NCI-H128 (cell line): ENCODE results near the gene VSX2.

Experiments
- DNase-seq: peaks from one replicate; lab custom pipeline; 2025; ENCODE audit not compliant: unreplicated experiment; lab: John Stamatoyannopoulos, UW

Gene VSX2

GRCh38 chr14:74220991-74221390 lies 18.3 kb upstream of the VSX2 start:
- DNase-seq = no peak

- DNase-seq = no peak
Observed at GRCh38 chr14:74221741-74222140, 17.5 kb upstream of the VSX2 start.

- no peak for DNase-seq
Observed at GRCh38 chr14:74223016-74223415, 16.2 kb upstream of the VSX2 start.

- no peak for DNase-seq
Observed at GRCh38 chr14:74231784-74232183, 7.5 kb upstream of the VSX2 start.

GRCh38 chr14:74235017-74235416 lies 4.2 kb upstream of the VSX2 start:
- DNase-seq = no peak

- DNase-seq = no peak
Observed at GRCh38 chr14:74237441-74237840, 1.8 kb upstream of the VSX2 start.

GRCh38 chr14:74239848-74240793 lies 872 bp downstream of the VSX2 start:
- no peak for DNase-seq

- no peak for DNase-seq
Observed at GRCh38 chr14:74240794-74241651, 1.8 kb downstream of the VSX2 start.

GRCh38 chr14:74241652-74242017 lies 2.4 kb downstream of the VSX2 start:
- no peak for DNase-seq

GRCh38 chr14:74242021-74242779 lies 3.0 kb downstream of the VSX2 start:
- no peak for DNase-seq

GRCh38 chr14:74242780-74243042 lies 3.5 kb downstream of the VSX2 start:
- no peak for DNase-seq

- DNase-seq = no peak
Observed at GRCh38 chr14:74243051-74243450, 3.8 kb downstream of the VSX2 start.

- DNase-seq = no peak
Observed at GRCh38 chr14:74244115-74244514, 4.9 kb downstream of the VSX2 start.

- DNase-seq = no peak
Observed at GRCh38 chr14:74245292-74245691, 6.0 kb downstream of the VSX2 start.

GRCh38 chr14:74246542-74246941 lies 7.3 kb downstream of the VSX2 start:
- no peak for DNase-seq

- DNase-seq = no peak
Observed at GRCh38 chr14:74248017-74248416, 8.8 kb downstream of the VSX2 start.

- DNase-seq = no peak
Observed at GRCh38 chr14:74249433-74250375, 10.5 kb downstream of the VSX2 start.

GRCh38 chr14:74255281-74255680 lies 16.0 kb downstream of the VSX2 start:
- DNase-seq = no peak

GRCh38 chr14:74257078-74257940 lies 18.1 kb downstream of the VSX2 start:
- DNase-seq = peak; percentile 34
